ENCODE data around the gene CLIC5.

CLIC5 gene

GRCh38 chr6:45898941-45899682 lies 116.5 kb downstream of the CLIC5 start:
- no peak overlapping the region for H3K9ac ChIP-seq
- no peak overlapping the region for H3K27ac ChIP-seq
- peaks cover 28% of the 10 kb centered on the region for H3K4me1 ChIP-seq (ENCODE audit: low read depth, poor library complexity, severe bottlenecking)

GRCh38 chr6:45896783-45897441 lies 118.7 kb downstream of the CLIC5 start:
- H3K27me3 ChIP-seq (ENCODE audit: insufficient read depth, low read depth), result no peaks in the 10 kb centered on the region
- no peaks in the 10 kb centered on the region for H3K36me3 ChIP-seq (ENCODE audit: insufficient read depth)
- peak overlapping the region; percentile 40; the same call in 1 of the 2 replicates for H2AFZ ChIP-seq (ENCODE audit: low read depth)
- no peaks in the 10 kb centered on the region for H3K79me2 ChIP-seq (ENCODE audit: insufficient read depth, low read depth)
- H3K4me2 ChIP-seq, result peak overlapping the region; percentile 46
- no peak overlapping the region for H3K9ac ChIP-seq
- TF ChIP-seq CTCF (conservative IDR thresholded peaks at IDR 0.05; ENCODE audit: low read depth, low read length), result no peak
- no peak overlapping the region for H3K4me3 ChIP-seq (IDR thresholded peaks at IDR 0.05; ENCODE audit: insufficient read depth, low read depth, low read length)
- H4K20me1 ChIP-seq (ENCODE audit: insufficient read depth), result no peaks in the 10 kb centered on the region
- peaks cover 28% of the 10 kb centered on the region for H3K4me1 ChIP-seq (ENCODE audit: low read depth, poor library complexity, severe bottlenecking)
- peak overlapping the region; percentile 16; the same call in 1 of the 2 replicates for H3K27ac ChIP-seq

More at GRCh38 chr6:45898941-45899682, 116.5 kb downstream of the CLIC5 start:
- H3K36me3 ChIP-seq (ENCODE audit: insufficient read depth), result no peaks in the 10 kb centered on the region
- H3K4me3 ChIP-seq (IDR thresholded peaks at IDR 0.05; ENCODE audit: insufficient read depth, low read depth, low read length), result no peak overlapping the region
- H3K79me2 ChIP-seq (ENCODE audit: insufficient read depth, low read depth), result no peaks in the 10 kb centered on the region
- H4K20me1 ChIP-seq (ENCODE audit: insufficient read depth), result no peaks in the 10 kb centered on the region
- no peak for TF ChIP-seq CTCF (conservative IDR thresholded peaks at IDR 0.05; ENCODE audit: low read depth, low read length)
- H2AFZ ChIP-seq (ENCODE audit: low read depth), result no peak overlapping the region
- no peak overlapping the region for H3K4me2 ChIP-seq
- H3K27me3 ChIP-seq (ENCODE audit: insufficient read depth, low read depth), result no peaks in the 10 kb centered on the region

- peaks cover 28% of the 10 kb centered on the region for H3K4me1 ChIP-seq (ENCODE audit: low read depth, poor library complexity, severe bottlenecking)
- H4K20me1 ChIP-seq (ENCODE audit: insufficient read depth), result no peaks in the 10 kb centered on the region
- H3K36me3 ChIP-seq (ENCODE audit: insufficient read depth), result no peaks in the 10 kb centered on the region
- no peaks in the 10 kb centered on the region for H3K79me2 ChIP-seq (ENCODE audit: insufficient read depth, low read depth)
- H3K9ac ChIP-seq, result no peak overlapping the region
- no peak overlapping the region for H3K4me3 ChIP-seq (IDR thresholded peaks at IDR 0.05; ENCODE audit: insufficient read depth, low read depth, low read length)
- no peak for TF ChIP-seq CTCF (conservative IDR thresholded peaks at IDR 0.05; ENCODE audit: low read depth, low read length)
- no peaks in the 10 kb centered on the region for H3K27me3 ChIP-seq (ENCODE audit: insufficient read depth, low read depth)
- no peak overlapping the region for H3K27ac ChIP-seq
- no peak overlapping the region for H3K4me2 ChIP-seq
- H2AFZ ChIP-seq (ENCODE audit: low read depth), result no peak overlapping the region
Observed at GRCh38 chr6:45895569-45895968, 120.1 kb downstream of the CLIC5 start.

- Histone ChIP-seq H3K9ac (no peak overlapping the region), H3K4me2 (no peak overlapping the region), H3K4me3 (IDR thresholded peaks at IDR 0.05; ENCODE audit: insufficient read depth, low read depth, low read length) (no peak overlapping the region), H3K4me1 (ENCODE audit: low read depth, poor library complexity, severe bottlenecking) (peaks cover 24% of the 10 kb centered on the region), H4K20me1 (ENCODE audit: insufficient read depth) (no peaks in the 10 kb centered on the region), H3K27ac (no peak overlapping the region), H3K36me3 (ENCODE audit: insufficient read depth) (no peaks in the 10 kb centered on the region), H3K27me3 (ENCODE audit: insufficient read depth, low read depth) (no peaks in the 10 kb centered on the region), H3K79me2 (ENCODE audit: insufficient read depth, low read depth) (no peaks in the 10 kb centered on the region), H2AFZ (ENCODE audit: low read depth) (no peak overlapping the region)
- TF ChIP-seq CTCF (conservative IDR thresholded peaks at IDR 0.05; ENCODE audit: low read depth, low read length), result no peak
Observed at GRCh38 chr6:45892696-45893245, 122.9 kb downstream of the CLIC5 start.
